GM06990 (cell line): ENCODE data around the gene ATG16L2.

Source experiments
- DNase-seq: peaks from one replicate; pipeline ENCODE4 v3.0.0-alpha.2; 2011; ENCODE audit not compliant: insufficient read length; ENCODE audit errors: extremely low read depth
- H3K27me3 ChIP-seq: replicated peaks from 2 replicates; pipeline ENCODE4 v1.6.0; 2011; ENCODE audit warnings: low read length; ENCODE audit not compliant: control insufficient read depth, insufficient read depth
- H3K36me3 ChIP-seq: 2 replicates; pipeline ENCODE4 v1.5.1; 2011; ENCODE audit warnings: low read length; ENCODE audit not compliant: control insufficient read depth, insufficient read depth
- H3K4me3 ChIP-seq: replicated peaks from 2 replicates; pipeline ENCODE4 v1.5.1; 2011; ENCODE audit warnings: low read depth, mild to moderate bottlenecking, control low read depth, low read length
- CTCF ChIP-seq: IDR thresholded peaks from 2 replicates; pipeline ENCODE4 v1.5.1; 2011; ENCODE audit warnings: low read length, control low read depth, mild to moderate bottlenecking, inconsistent platforms; ENCODE audit not compliant: insufficient read depth, poor library complexity, severe bottlenecking

Gene ATG16L2

GRCh38 chr11:72833083-72833733, 19.0 kb downstream of the ATG16L2 start:
- no peak for DNase-seq
- Histone ChIP-seq H3K4me3 (no peak overlapping the region), H3K36me3 (peaks cover 38% of the 10 kb centered on the region), H3K27me3 (no peaks in the 10 kb centered on the region)
- no peak for TF ChIP-seq CTCF

GRCh38 chr11:72833811-72834493, 19.7 kb downstream of the ATG16L2 start:
- no peak overlapping the region for H3K4me3 ChIP-seq
- no peaks in the 10 kb centered on the region for H3K27me3 ChIP-seq
- H3K36me3 ChIP-seq = peaks cover 36% of the 10 kb centered on the region
- no peak for DNase-seq
- no peak for TF ChIP-seq CTCF

GRCh38 chr11:72834905-72835304, 20.7 kb downstream of the ATG16L2 start:
- DNase-seq = no peak
- H3K4me3 ChIP-seq = no peak overlapping the region
- peaks cover 39% of the 10 kb centered on the region for H3K36me3 ChIP-seq
- no peak for TF ChIP-seq CTCF
- no peaks in the 10 kb centered on the region for H3K27me3 ChIP-seq

GRCh38 chr11:72836111-72836510, 21.9 kb downstream of the ATG16L2 start:
- DNase-seq = no peak

GRCh38 chr11:72838691-72839305, 24.6 kb downstream of the ATG16L2 start:
- Histone ChIP-seq H3K4me3 (no peak overlapping the region), H3K36me3 (peaks cover 36% of the 10 kb centered on the region), H3K27me3 (no peaks in the 10 kb centered on the region)
- TF ChIP-seq CTCF = no peak
- no peak for DNase-seq

More at GRCh38 chr11:72836111-72836510, 21.9 kb downstream of the ATG16L2 start:
- Histone ChIP-seq H3K27me3 (no peaks in the 10 kb centered on the region), H3K4me3 (no peak overlapping the region), H3K36me3 (peaks cover 41% of the 10 kb centered on the region)
- no peak for TF ChIP-seq CTCF
